ENCODE measurements around the gene EEF1A2.

Gene EEF1A2

DNA sequence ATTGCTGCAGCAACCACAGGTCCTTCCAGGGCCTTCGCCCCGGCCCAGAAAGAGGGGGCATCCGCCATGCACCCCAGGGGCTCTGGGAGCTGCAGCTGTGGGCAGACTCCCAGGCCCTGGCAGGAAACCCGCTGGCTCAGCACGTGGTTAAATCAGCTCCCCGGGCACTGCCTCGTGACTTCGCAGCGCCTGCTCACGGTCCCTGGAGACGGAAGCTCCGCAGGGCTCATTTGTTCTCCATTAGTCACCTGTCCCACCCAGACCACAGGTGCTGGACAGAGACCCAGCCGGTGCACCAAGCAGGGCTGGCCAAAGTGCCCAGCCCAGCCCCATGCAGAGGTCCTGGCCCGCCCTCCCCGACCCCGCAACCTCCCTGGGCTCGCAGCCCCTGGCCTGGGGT is 41.1 kb downstream of the EEF1A2 start:
- Histone ChIP-seq H3K9ac (ENCODE audit: low read depth, low read length) (no peak overlapping the region), H3K4me1 (ENCODE audit: control insufficient read depth, insufficient read depth, low read length) (peaks cover 17% of the 10 kb centered on the region), H3K4me2 (ENCODE audit: low read length) (no peak overlapping the region), H3K27me3 (ENCODE audit: control insufficient read depth, insufficient read depth, low read length) (peaks cover 59% of the 10 kb centered on the region), H3K36me3 (ENCODE audit: insufficient read depth, low read length) (no peaks in the 10 kb centered on the region), H3K4me3 (ENCODE audit: low read length) (no peak overlapping the region), H3K9me3 (replicated peaks; ENCODE audit: low read length) (no peaks in the 10 kb centered on the region)

GRCh38 chr20:63456429-63457284 is 42.2 kb downstream of the EEF1A2 start:
- Histone ChIP-seq H3K4me1 (ENCODE audit: control insufficient read depth, insufficient read depth, low read length) (peaks cover 17% of the 10 kb centered on the region), H3K27me3 (ENCODE audit: control insufficient read depth, insufficient read depth, low read length) (peaks cover 53% of the 10 kb centered on the region), H3K9ac (ENCODE audit: low read depth, low read length) (no peak overlapping the region), H3K9me3 (replicated peaks; ENCODE audit: low read length) (no peaks in the 10 kb centered on the region), H3K4me2 (ENCODE audit: low read length) (no peak overlapping the region), H3K4me3 (ENCODE audit: low read length) (no peak overlapping the region), H3K36me3 (ENCODE audit: insufficient read depth, low read length) (no peaks in the 10 kb centered on the region)

GRCh38 chr20:63455568-63455859 is 43.4 kb downstream of the EEF1A2 start:
- no peak overlapping the region for H3K4me2 ChIP-seq (ENCODE audit: low read length)
- peaks cover 45% of the 10 kb centered on the region for H3K27me3 ChIP-seq (ENCODE audit: control insufficient read depth, insufficient read depth, low read length)
- no peak overlapping the region for H3K4me3 ChIP-seq (ENCODE audit: low read length)
- H3K4me1 ChIP-seq (ENCODE audit: control insufficient read depth, insufficient read depth, low read length) = peaks cover 17% of the 10 kb centered on the region
- no peaks in the 10 kb centered on the region for H3K9me3 ChIP-seq (replicated peaks; ENCODE audit: low read length)
- no peaks in the 10 kb centered on the region for H3K36me3 ChIP-seq (ENCODE audit: insufficient read depth, low read length)
- no peak overlapping the region for H3K9ac ChIP-seq (ENCODE audit: low read depth, low read length)

- Histone ChIP-seq H3K4me3 (ENCODE audit: low read length) (no peak overlapping the region), H3K36me3 (ENCODE audit: insufficient read depth, low read length) (no peaks in the 10 kb centered on the region), H3K9ac (ENCODE audit: low read depth, low read length) (no peak overlapping the region), H3K4me2 (ENCODE audit: low read length) (peak overlapping the region; percentile 66), H3K27me3 (ENCODE audit: control insufficient read depth, insufficient read depth, low read length) (peaks cover 42% of the 10 kb centered on the region), H3K4me1 (ENCODE audit: control insufficient read depth, insufficient read depth, low read length) (peaks cover 17% of the 10 kb centered on the region), H3K9me3 (replicated peaks; ENCODE audit: low read length) (no peaks in the 10 kb centered on the region)
Measured at GRCh38 chr20:63454731-63455567, 43.9 kb downstream of the EEF1A2 start.

- Histone ChIP-seq H3K36me3 (ENCODE audit: insufficient read depth, low read length) (no peaks in the 10 kb centered on the region), H3K4me1 (ENCODE audit: control insufficient read depth, insufficient read depth, low read length) (peaks cover 17% of the 10 kb centered on the region), H3K9me3 (replicated peaks; ENCODE audit: low read length) (no peaks in the 10 kb centered on the region), H3K9ac (ENCODE audit: low read depth, low read length) (no peak overlapping the region), H3K4me3 (ENCODE audit: low read length) (no peak overlapping the region), H3K27me3 (ENCODE audit: control insufficient read depth, insufficient read depth, low read length) (peaks cover 56% of the 10 kb centered on the region), H3K4me2 (ENCODE audit: low read length) (peak overlapping the region; percentile 58)
Measured at GRCh38 chr20:63452821-63453523, 45.9 kb downstream of the EEF1A2 start.

DNA sequence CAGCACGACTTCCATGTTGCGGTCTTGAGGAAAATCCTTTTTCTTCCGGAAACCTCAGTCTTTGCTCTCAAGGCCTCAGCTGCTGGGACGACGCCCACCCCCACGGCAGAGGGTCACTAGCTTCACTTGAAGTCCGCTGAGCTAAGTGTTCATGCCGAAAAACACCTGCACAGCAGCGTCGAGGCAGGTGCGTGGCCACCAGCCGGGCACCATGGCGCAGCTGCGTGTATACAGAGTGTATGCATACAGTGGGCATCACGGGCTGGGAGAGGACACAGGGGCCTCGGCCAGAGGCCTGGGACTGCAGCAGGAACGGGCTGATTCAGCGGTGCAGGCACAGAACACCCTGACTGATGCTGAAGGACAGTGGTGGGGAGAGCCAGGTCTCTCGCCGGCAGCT is 46.5 kb downstream of the EEF1A2 start:
- H3K9ac ChIP-seq (ENCODE audit: low read depth, low read length) = no peak overlapping the region
- H3K27me3 ChIP-seq (ENCODE audit: control insufficient read depth, insufficient read depth, low read length) = peaks cover 54% of the 10 kb centered on the region
- no peaks in the 10 kb centered on the region for H3K36me3 ChIP-seq (ENCODE audit: insufficient read depth, low read length)
- H3K4me2 ChIP-seq (ENCODE audit: low read length) = no peak overlapping the region
- H3K4me3 ChIP-seq (ENCODE audit: low read length) = no peak overlapping the region
- peaks cover 13% of the 10 kb centered on the region for H3K4me1 ChIP-seq (ENCODE audit: control insufficient read depth, insufficient read depth, low read length)
- no peaks in the 10 kb centered on the region for H3K9me3 ChIP-seq (replicated peaks; ENCODE audit: low read length)

- no peak overlapping the region for H3K4me2 ChIP-seq (ENCODE audit: low read length)
- H3K36me3 ChIP-seq (ENCODE audit: insufficient read depth, low read length) = no peaks in the 10 kb centered on the region
- H3K27me3 ChIP-seq (ENCODE audit: control insufficient read depth, insufficient read depth, low read length) = peaks cover 53% of the 10 kb centered on the region
- H3K9me3 ChIP-seq (replicated peaks; ENCODE audit: low read length) = no peaks in the 10 kb centered on the region
- H3K4me3 ChIP-seq (ENCODE audit: low read length) = no peak overlapping the region
- no peak overlapping the region for H3K9ac ChIP-seq (ENCODE audit: low read depth, low read length)
- H3K4me1 ChIP-seq (ENCODE audit: control insufficient read depth, insufficient read depth, low read length) = peaks cover 13% of the 10 kb centered on the region
Measured at GRCh38 chr20:63451821-63452220, 47.1 kb downstream of the EEF1A2 start.

- H3K27me3 ChIP-seq (ENCODE audit: control insufficient read depth, insufficient read depth, low read length) = peaks cover 44% of the 10 kb centered on the region
- no peaks in the 10 kb centered on the region for H3K36me3 ChIP-seq (ENCODE audit: insufficient read depth, low read length)
- no peak overlapping the region for H3K4me2 ChIP-seq (ENCODE audit: low read length)
- no peaks in the 10 kb centered on the region for H3K9me3 ChIP-seq (replicated peaks; ENCODE audit: low read length)
- no peak overlapping the region for H3K9ac ChIP-seq (ENCODE audit: low read depth, low read length)
- H3K4me3 ChIP-seq (ENCODE audit: low read length) = no peak overlapping the region
- H3K4me1 ChIP-seq (ENCODE audit: control insufficient read depth, insufficient read depth, low read length) = peaks cover 13% of the 10 kb centered on the region
Measured at GRCh38 chr20:63449796-63450730, 48.8 kb downstream of the EEF1A2 start.

GRCh38 chr20:63449025-63449424 is 49.9 kb downstream of the EEF1A2 start:
- H3K36me3 ChIP-seq (ENCODE audit: insufficient read depth, low read length) = no peaks in the 10 kb centered on the region
- H3K4me3 ChIP-seq (ENCODE audit: low read length) = no peak overlapping the region
- no peaks in the 10 kb centered on the region for H3K9me3 ChIP-seq (replicated peaks; ENCODE audit: low read length)
- no peak overlapping the region for H3K9ac ChIP-seq (ENCODE audit: low read depth, low read length)
- H3K4me2 ChIP-seq (ENCODE audit: low read length) = no peak overlapping the region
- H3K4me1 ChIP-seq (ENCODE audit: control insufficient read depth, insufficient read depth, low read length) = peaks cover 8% of the 10 kb centered on the region
- H3K27me3 ChIP-seq (ENCODE audit: control insufficient read depth, insufficient read depth, low read length) = peaks cover 34% of the 10 kb centered on the region

GRCh38 chr20:63448031-63448430 is 50.9 kb downstream of the EEF1A2 start:
- H3K27me3 ChIP-seq (ENCODE audit: control insufficient read depth, insufficient read depth, low read length) = peaks cover 26% of the 10 kb centered on the region
- no peak overlapping the region for H3K4me2 ChIP-seq (ENCODE audit: low read length)
- H3K9me3 ChIP-seq (replicated peaks; ENCODE audit: low read length) = no peaks in the 10 kb centered on the region
- peaks cover under 1% of the 10 kb centered on the region for H3K4me1 ChIP-seq (ENCODE audit: control insufficient read depth, insufficient read depth, low read length)
- no peak overlapping the region for H3K9ac ChIP-seq (ENCODE audit: low read depth, low read length)
- H3K36me3 ChIP-seq (ENCODE audit: insufficient read depth, low read length) = no peaks in the 10 kb centered on the region
- H3K4me3 ChIP-seq (ENCODE audit: low read length) = no peak overlapping the region
